PFSK-1 (cell line): ENCODE measurements around the gene TAF6.
A peak's percentile ranks its signal among the peaks of the same experiment; 100 is the strongest.

ENCODE experiments used
- FOXP2 ChIP-seq: optimal IDR thresholded peaks from 2 replicates; pipeline ENCODE3; 2011; ENCODE audit warnings: borderline replicate concordance, control low read depth, inconsistent platforms; ENCODE audit not compliant: insufficient read depth; ENCODE audit errors: extremely low read length, extremely low read depth
- POLR2AphosphoS5 ChIP-seq: IDR thresholded peaks from 2 replicates; pipeline ENCODE4 v1.6.1; 2012; ENCODE audit warnings: low read depth, mild to moderate bottlenecking, control low read depth, low read length, moderate library complexity
- TF ChIP-seq, protein P1 (sequence below), 2 experiments: IDR thresholded peaks; 2 replicates each; pipeline versions ENCODE4 v1.6.1 to v1.8.0; 2011 to 2012; ENCODE audit warnings: low read depth in 2 of 2, low read length in 2 of 2, control low read depth in 1 of 2, inconsistent platforms in 1 of 2, mild to moderate bottlenecking in 1 of 2, moderate library complexity in 1 of 2; ENCODE audit not compliant: insufficient read depth in 1 of 2

DNA sequence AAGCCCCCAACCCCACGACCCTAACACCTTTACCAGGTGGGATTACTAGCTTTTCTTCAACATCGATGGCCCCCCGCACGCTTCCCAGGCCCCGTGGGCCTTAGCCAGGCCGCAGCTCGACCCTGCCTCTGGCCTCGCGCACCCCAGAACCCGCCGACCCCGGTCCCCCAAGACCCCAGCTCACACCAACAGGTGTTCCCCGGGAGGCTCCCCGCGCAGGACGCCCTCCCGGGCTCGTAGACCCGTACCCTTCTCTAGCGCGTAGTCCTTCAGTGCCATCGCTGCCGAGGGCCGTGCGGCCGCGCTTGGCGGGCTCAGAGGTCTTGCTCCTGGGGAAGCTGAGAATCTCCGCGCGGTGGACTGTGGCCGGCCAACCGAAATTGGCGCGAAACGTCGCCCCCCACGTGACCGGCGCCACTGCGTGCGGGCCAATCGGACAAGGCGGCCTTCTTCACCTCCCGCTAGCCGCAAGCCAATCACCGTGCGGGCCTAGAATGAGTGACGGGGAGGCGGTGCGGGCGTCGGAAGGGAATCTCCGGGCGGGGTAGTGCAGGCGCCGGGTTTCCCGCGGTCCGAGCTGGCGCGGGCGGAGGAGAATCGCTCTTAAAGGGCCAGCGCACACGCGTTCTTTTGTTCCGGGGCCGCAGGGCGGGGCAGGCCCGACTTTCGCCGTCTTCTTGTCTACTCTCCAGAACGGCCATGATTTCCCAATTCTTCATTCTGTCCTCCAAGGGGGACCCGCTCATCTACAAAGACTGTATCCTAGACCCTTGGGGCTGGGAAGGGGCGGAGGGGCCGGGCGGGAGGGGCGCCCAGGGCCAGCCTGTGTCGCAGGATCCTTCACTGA, 17.9 kb downstream of the TAF6 start, which contains the start of the genes AP4M1 and MCM7:
- no peak for TF ChIP-seq FOXP2
- TF ChIP-seq POLR2AphosphoS5: no peak
- TF ChIP-seq, protein P1, sequence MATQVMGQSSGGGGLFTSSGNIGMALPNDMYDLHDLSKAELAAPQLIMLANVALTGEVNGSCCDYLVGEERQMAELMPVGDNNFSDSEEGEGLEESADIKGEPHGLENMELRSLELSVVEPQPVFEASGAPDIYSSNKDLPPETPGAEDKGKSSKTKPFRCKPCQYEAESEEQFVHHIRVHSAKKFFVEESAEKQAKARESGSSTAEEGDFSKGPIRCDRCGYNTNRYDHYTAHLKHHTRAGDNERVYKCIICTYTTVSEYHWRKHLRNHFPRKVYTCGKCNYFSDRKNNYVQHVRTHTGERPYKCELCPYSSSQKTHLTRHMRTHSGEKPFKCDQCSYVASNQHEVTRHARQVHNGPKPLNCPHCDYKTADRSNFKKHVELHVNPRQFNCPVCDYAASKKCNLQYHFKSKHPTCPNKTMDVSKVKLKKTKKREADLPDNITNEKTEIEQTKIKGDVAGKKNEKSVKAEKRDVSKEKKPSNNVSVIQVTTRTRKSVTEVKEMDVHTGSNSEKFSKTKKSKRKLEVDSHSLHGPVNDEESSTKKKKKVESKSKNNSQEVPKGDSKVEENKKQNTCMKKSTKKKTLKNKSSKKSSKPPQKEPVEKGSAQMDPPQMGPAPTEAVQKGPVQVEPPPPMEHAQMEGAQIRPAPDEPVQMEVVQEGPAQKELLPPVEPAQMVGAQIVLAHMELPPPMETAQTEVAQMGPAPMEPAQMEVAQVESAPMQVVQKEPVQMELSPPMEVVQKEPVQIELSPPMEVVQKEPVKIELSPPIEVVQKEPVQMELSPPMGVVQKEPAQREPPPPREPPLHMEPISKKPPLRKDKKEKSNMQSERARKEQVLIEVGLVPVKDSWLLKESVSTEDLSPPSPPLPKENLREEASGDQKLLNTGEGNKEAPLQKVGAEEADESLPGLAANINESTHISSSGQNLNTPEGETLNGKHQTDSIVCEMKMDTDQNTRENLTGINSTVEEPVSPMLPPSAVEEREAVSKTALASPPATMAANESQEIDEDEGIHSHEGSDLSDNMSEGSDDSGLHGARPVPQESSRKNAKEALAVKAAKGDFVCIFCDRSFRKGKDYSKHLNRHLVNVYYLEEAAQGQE (IDR thresholded peaks at IDR 0.05; ENCODE audit: insufficient read depth in 1 of 2, low read depth in 2 of 2, low read length in 2 of 2): 0 out of 4 replicates have a peak, but pooled peaks of 1 of the 2 experiments have one; percentile 3
